GM18951 (cell line): ENCODE data around the gene DCC.

ENCODE experiments used
- POLR2A ChIP-seq: IDR thresholded peaks from 4 replicates; pipeline ENCODE4 v1.6.1; 2011; ENCODE audit warnings: mild to moderate bottlenecking; ENCODE audit not compliant: insufficient read length, insufficient read depth; ENCODE audit errors: extremely low read depth
- in situ Hi-C: fragments of 300-500 bp; cut with MboI; formaldehyde crosslinking; loops from one replicate; pipeline ENCODE4 v1.12.0; 2022; ENCODE audit warnings: low sequenced_read_pairs, mixed read lengths, inconsistent platforms; ENCODE audit not compliant: unreplicated experiment

The DCC gene

GRCh38 chr18:52897611-52898484 lies 557.9 kb downstream of the DCC start:
- in situ Hi-C loops = no loop called here
- no peak for TF ChIP-seq POLR2A

- in situ Hi-C loops = no loop called here
- no peak for TF ChIP-seq POLR2A
Measured at GRCh38 chr18:52898485-52899058, 558.6 kb downstream of the DCC start.

GRCh38 chr18:52902188-52902587 lies 562.2 kb downstream of the DCC start:
- in situ Hi-C loops = no loop called here
- no peak for TF ChIP-seq POLR2A

- in situ Hi-C loops = no loop called here
- TF ChIP-seq POLR2A = no peak
Measured at GRCh38 chr18:52903857-52904256, 563.9 kb downstream of the DCC start.

DNA sequence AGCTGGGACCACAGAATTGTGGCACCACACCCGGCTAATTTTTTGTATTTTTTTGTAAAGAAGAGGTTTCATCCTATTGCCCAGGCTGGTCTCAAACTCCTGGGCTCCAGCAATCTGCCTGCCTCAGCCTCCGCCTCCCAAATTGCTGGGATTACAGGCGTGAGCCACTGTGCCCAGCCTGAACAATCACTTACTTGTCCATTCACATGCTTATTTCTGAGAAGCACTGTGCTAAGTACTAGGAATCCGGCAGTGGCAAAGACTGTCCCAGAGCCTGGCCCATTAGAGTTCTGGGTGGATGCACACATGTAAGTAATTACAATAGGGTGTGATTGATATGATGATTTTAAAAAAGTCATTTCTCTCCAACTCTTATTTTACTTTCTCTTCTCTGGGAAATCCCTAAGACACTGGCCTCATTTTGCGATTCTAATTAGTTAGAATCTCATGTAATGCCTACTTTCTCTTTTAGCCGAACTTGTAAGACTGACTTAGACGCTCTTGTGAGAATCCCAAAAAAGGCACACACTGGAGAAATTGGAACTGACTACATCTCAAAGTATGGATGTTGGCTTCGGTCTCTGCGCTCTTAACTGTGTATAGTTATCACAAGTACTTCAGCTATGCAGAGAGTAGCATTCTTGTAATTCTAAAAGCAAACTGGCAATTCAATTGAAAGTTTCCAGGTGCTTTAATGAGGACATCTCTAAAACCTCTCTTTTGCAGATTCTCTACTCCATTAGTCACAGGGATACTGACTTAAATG lies 567.7 kb downstream of the DCC start:
- no peak for TF ChIP-seq POLR2A
- in situ Hi-C loops = no loop called here

DNA sequence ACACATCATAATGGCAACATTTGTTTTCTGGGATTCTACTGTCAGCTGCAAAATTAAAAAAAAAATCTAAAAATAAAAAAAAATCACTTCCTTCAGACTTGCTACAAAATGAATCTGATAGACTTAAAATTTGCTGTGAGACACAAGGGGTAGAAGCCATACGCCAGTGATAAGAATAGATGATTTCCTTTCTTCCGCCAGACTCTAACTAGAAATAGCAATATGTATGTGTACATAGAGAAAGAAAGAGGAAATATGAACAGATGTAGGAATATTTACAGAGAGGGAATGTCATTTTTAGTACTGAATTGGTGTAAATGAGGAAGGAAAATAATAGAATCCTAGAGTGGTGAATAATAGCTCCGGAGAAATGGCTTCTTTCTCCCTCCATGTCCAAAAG lies 574.2 kb downstream of the DCC start:
- in situ Hi-C loops = no loop called here
- TF ChIP-seq POLR2A = no peak

DNA sequence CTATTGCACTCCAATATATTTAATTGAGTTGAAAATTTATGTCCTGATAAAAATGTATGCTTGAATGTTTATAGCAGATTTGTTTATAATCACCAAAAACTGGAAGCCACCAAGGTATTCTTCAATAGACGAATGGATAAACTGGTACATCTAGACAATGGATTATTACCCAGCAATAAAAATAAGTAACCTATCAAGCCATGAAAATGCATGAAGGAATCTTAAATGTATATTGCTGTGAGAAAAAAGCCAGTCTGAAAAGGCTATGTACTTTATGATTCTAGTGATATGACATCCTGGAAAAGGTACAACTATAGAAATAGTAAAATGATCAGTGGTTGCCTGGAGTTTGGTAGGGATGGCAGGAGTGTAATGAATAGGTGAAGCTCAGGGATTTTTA lies 580.7 kb downstream of the DCC start:
- no peak for TF ChIP-seq POLR2A
- in situ Hi-C loops = no loop called here

- no peak for TF ChIP-seq POLR2A
- in situ Hi-C loops = no loop called here
Measured at GRCh38 chr18:52933356-52933755, 593.4 kb downstream of the DCC start.

GRCh38 chr18:52936931-52937330 lies 596.9 kb downstream of the DCC start:
- in situ Hi-C loops = no loop called here
- no peak for TF ChIP-seq POLR2A

DNA sequence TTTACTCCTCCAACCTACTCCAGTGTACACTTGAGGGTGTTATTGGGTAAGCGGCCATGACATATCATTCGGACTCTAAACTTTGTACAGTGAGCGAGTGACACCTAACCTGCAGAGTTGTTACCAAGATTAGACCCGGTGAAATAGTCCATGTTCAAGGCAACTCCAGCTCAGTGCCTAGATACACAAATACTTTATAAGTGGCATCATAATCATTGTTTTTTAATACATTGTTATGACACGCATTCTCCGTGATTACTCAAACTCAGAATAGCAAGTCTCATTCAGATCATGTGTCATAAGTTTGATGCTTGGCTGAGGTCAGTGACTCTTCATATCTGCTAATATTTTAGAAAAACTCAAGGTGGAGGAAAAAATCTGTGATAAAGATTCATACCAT lies 597.8 kb downstream of the DCC start:
- in situ Hi-C loops = no loop called here
- TF ChIP-seq POLR2A = no peak

DNA sequence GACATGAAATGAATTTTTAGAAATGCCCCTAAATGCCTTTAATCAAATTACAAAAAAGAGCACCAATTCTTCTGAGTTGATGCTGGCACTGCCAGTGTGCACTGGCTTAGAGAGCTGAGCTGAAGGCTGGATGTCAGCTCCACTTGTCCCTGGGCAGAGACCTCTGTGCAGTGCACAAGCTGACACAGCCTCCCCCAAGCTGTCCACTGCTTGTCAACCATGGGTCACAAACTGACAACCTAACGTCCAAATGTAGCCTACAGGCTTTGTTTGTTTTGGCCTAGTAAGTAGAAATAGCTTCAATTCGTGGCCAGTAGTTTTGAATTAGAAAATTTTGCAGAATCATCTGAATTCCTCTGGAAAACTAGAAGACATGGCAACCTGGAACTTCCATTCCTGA lies 605.6 kb downstream of the DCC start:
- no peak for TF ChIP-seq POLR2A

GRCh38 chr18:52948868-52949444 lies 609.0 kb downstream of the DCC start:
- TF ChIP-seq POLR2A = no peak
- in situ Hi-C loops = no loop called here

More for the DNA sequence above, 605.6 kb downstream of the DCC start:
- in situ Hi-C loops = no loop called here

GRCh38 chr18:52950155-52950554 lies 610.2 kb downstream of the DCC start:
- no peak for TF ChIP-seq POLR2A
- in situ Hi-C loops = no loop called here
